ENCODE data around the gene UGT3A1. TPM values are rescaled to one million over a fixed set of nuclear protein-coding genes. Genes with fewer than 3 reads are reported as not detected.

Gene UGT3A1
- total RNA-seq, 1 experiment from 2014 or later = not detected

- no peak overlapping the region for H3K4me3 Mint-ChIP-seq (ENCODE audit: unreplicated experiment)
Observed at GRCh38 chr5:35924122-35924949, 66.9 kb downstream of the UGT3A1 start.

GRCh38 chr5:35922468-35922867, 68.7 kb downstream of the UGT3A1 start:
- intact Hi-C loops (cut with micrococcal nuclease; ENCODE audit: unreplicated experiment) = no loop called here
- CTCF ChIA-PET = no interaction called here

More at GRCh38 chr5:35924122-35924949, 66.9 kb downstream of the UGT3A1 start:
- intact Hi-C loops (cut with micrococcal nuclease; ENCODE audit: unreplicated experiment) = no loop called here
- H3K4me1 Mint-ChIP-seq (ENCODE audit: low read depth, unreplicated experiment) = peaks cover 7% of the 10 kb centered on the region
- no peak for DNase-seq
- H3K9me3 Mint-ChIP-seq (ENCODE audit: unreplicated experiment) = peaks cover 13% of the 10 kb centered on the region
- no peak for TF ChIP-seq CTCF (IDR thresholded peaks at IDR 0.05; ENCODE audit: insufficient read depth in 1 of 2, low read depth in 1 of 2, low read length in 1 of 2, severe bottlenecking in 1 of 2, unreplicated experiment in 1 of 2)
- no peak overlapping the region for H3K4me3 ChIP-seq (ENCODE audit: low read depth, low read length)
- peaks cover 2% of the 10 kb centered on the region; the same call in 1 of the 2 replicates for H3K27me3 ChIP-seq (replicated peaks; ENCODE audit: control insufficient read depth, insufficient read depth, low read length)
- H3K9me3 ChIP-seq = no peaks in the 10 kb centered on the region; the same call in 1 of the 2 replicates
- H3K36me3 ChIP-seq (ENCODE audit: control insufficient read depth, insufficient read depth, low read length) = no peaks in the 10 kb centered on the region
- H3K27ac Mint-ChIP-seq (ENCODE audit: unreplicated experiment) = no peak overlapping the region
- BruUV-seq (replicated peaks) = no TSS peak
- no peaks in the 10 kb centered on the region; the same call in 1 of the 2 replicates for H3K4me1 ChIP-seq
- H3K36me3 Mint-ChIP-seq (ENCODE audit: insufficient read depth, unreplicated experiment) = no peaks in the 10 kb centered on the region
- H3K27me3 Mint-ChIP-seq (ENCODE audit: insufficient read depth, unreplicated experiment) = peaks cover 22% of the 10 kb centered on the region
- CTCF ChIA-PET = interaction anchor here (0.8 to 2.5 kb wide), 2 partner anchors 111 to 273 kb away, joined by 3 to 26 read pairs; no protein-coding TSS in a partner anchor
- POLR2A ChIA-PET = no interaction called here

GRCh38 chr5:35921930-35922329, 69.3 kb downstream of the UGT3A1 start:
- no peaks in the 10 kb centered on the region for H3K36me3 Mint-ChIP-seq (ENCODE audit: insufficient read depth, unreplicated experiment)
- POLR2A ChIA-PET = no interaction called here
- H3K4me3 ChIP-seq (ENCODE audit: low read depth, low read length) = no peak overlapping the region
- peaks cover 7% of the 10 kb centered on the region for H3K4me1 Mint-ChIP-seq (ENCODE audit: low read depth, unreplicated experiment)
- no peak for DNase-seq
- CTCF ChIA-PET = no interaction called here
- H3K27me3 Mint-ChIP-seq (ENCODE audit: insufficient read depth, unreplicated experiment) = peaks cover 18% of the 10 kb centered on the region
- peaks cover 2% of the 10 kb centered on the region; the same call in 1 of the 2 replicates for H3K27me3 ChIP-seq (replicated peaks; ENCODE audit: control insufficient read depth, insufficient read depth, low read length)
- intact Hi-C loops (cut with micrococcal nuclease; ENCODE audit: unreplicated experiment) = no loop called here
- H3K27ac Mint-ChIP-seq (ENCODE audit: unreplicated experiment) = no peak overlapping the region
- no peaks in the 10 kb centered on the region; the same call in 1 of the 2 replicates for H3K4me1 ChIP-seq
- no peak for TF ChIP-seq CTCF (IDR thresholded peaks at IDR 0.05; ENCODE audit: insufficient read depth in 1 of 2, low read depth in 1 of 2, low read length in 1 of 2, severe bottlenecking in 1 of 2, unreplicated experiment in 1 of 2)
- H3K9me3 ChIP-seq = no peaks in the 10 kb centered on the region; the same call in 1 of the 2 replicates
- no peaks in the 10 kb centered on the region for H3K36me3 ChIP-seq (ENCODE audit: control insufficient read depth, insufficient read depth, low read length)
- no TSS peak for BruUV-seq (replicated peaks)
- H3K9me3 Mint-ChIP-seq (ENCODE audit: unreplicated experiment) = peaks cover 18% of the 10 kb centered on the region
- no peak overlapping the region for H3K4me3 Mint-ChIP-seq (ENCODE audit: unreplicated experiment)

More at GRCh38 chr5:35922468-35922867, 68.7 kb downstream of the UGT3A1 start:
- no TSS peak for BruUV-seq (replicated peaks)
- no peak overlapping the region for H3K4me3 Mint-ChIP-seq (ENCODE audit: unreplicated experiment)
- no peak for DNase-seq
- Histone ChIP-seq H3K36me3 (ENCODE audit: control insufficient read depth, insufficient read depth, low read length) (no peaks in the 10 kb centered on the region), H3K9me3 (no peaks in the 10 kb centered on the region; the same call in 1 of the 2 replicates), H3K4me3 (ENCODE audit: low read depth, low read length) (no peak overlapping the region), H3K4me1 (no peaks in the 10 kb centered on the region; the same call in 1 of the 2 replicates), H3K27me3 (replicated peaks; ENCODE audit: control insufficient read depth, insufficient read depth, low read length) (peaks cover 2% of the 10 kb centered on the region; the same call in 1 of the 2 replicates)
- H3K27me3 Mint-ChIP-seq (ENCODE audit: insufficient read depth, unreplicated experiment) = peaks cover 18% of the 10 kb centered on the region
- TF ChIP-seq CTCF (IDR thresholded peaks at IDR 0.05; ENCODE audit: insufficient read depth in 1 of 2, low read depth in 1 of 2, low read length in 1 of 2, severe bottlenecking in 1 of 2, unreplicated experiment in 1 of 2) = no peak
- no peaks in the 10 kb centered on the region for H3K36me3 Mint-ChIP-seq (ENCODE audit: insufficient read depth, unreplicated experiment)
- H3K27ac Mint-ChIP-seq (ENCODE audit: unreplicated experiment) = no peak overlapping the region
- H3K4me1 Mint-ChIP-seq (ENCODE audit: low read depth, unreplicated experiment) = peaks cover 7% of the 10 kb centered on the region
- peaks cover 18% of the 10 kb centered on the region for H3K9me3 Mint-ChIP-seq (ENCODE audit: unreplicated experiment)
- POLR2A ChIA-PET = no interaction called here

All from Caco-2 (cell line).